H9 (cell line): Measurements from ENCODE around the gene DYRK1A. TPM values are rescaled to one million over a fixed set of nuclear protein-coding genes. Genes with fewer than 3 reads are reported as not detected.

Source experiments
- DNase-seq: peaks from one replicate; pipeline ENCODE4 v3.0.0-alpha.2; 2017
- H2AFZ ChIP-seq: one replicate; pipeline ENCODE4 v1.6.1; 2013; ENCODE audit warnings: mild to moderate bottlenecking, low read length, control low read depth, moderate library complexity
- H2AK5ac ChIP-seq: 2 replicates; pipeline ENCODE4 v1.6.1; 2013; ENCODE audit warnings: low read length, control low read depth, mixed read lengths; ENCODE audit not compliant: insufficient read length
- H2BK120ac ChIP-seq: one replicate; pipeline ENCODE4 v1.6.1; 2013; ENCODE audit warnings: low read depth, mild to moderate bottlenecking, low read length, control low read depth, inconsistent platforms; ENCODE audit not compliant: poor library complexity, severe bottlenecking
- H2BK12ac ChIP-seq: 2 replicates; pipeline ENCODE4 v1.6.1; 2013; ENCODE audit warnings: low read length, control low read depth, mixed read lengths, low read depth; ENCODE audit not compliant: insufficient read length
- H2BK15ac ChIP-seq: 2 replicates; pipeline ENCODE4 v1.6.1; 2013; ENCODE audit warnings: low read depth, low read length, control low read depth
- H2BK20ac ChIP-seq: one replicate; pipeline ENCODE4 v1.6.1; 2013; ENCODE audit warnings: low read depth, mild to moderate bottlenecking, low read length, control low read depth, inconsistent platforms; ENCODE audit not compliant: poor library complexity, severe bottlenecking
- H2BK5ac ChIP-seq: 2 replicates; pipeline ENCODE4 v1.6.1; 2013; ENCODE audit warnings: low read length, control low read depth, mixed read lengths; ENCODE audit not compliant: insufficient read length
- H3K14ac ChIP-seq: 2 replicates; pipeline ENCODE4 v1.6.1; 2013; ENCODE audit warnings: low read length, control low read depth; ENCODE audit not compliant: insufficient read depth
- H3K18ac ChIP-seq: 2 replicates; pipeline ENCODE4 v1.6.1; 2013; ENCODE audit warnings: low read depth, mild to moderate bottlenecking, mixed read lengths, low read length, control low read depth; ENCODE audit not compliant: insufficient read length
- H3K23ac ChIP-seq: 2 replicates; pipeline ENCODE4 v1.6.1; 2013; ENCODE audit warnings: low read length, control low read depth, mixed read lengths, low read depth; ENCODE audit not compliant: insufficient read length
- H3K23me2 ChIP-seq: 2 replicates; pipeline ENCODE4 v1.6.1; 2013; ENCODE audit warnings: low read depth, mild to moderate bottlenecking, mixed read lengths, low read length, control low read depth; ENCODE audit not compliant: insufficient read length, poor library complexity, severe bottlenecking
- H3K27ac ChIP-seq: 2 replicates; pipeline ENCODE4 v1.5.1; 2013; ENCODE audit warnings: low read length, control low read depth, mixed read lengths, low read depth; ENCODE audit not compliant: insufficient read length
- H3K27me3 ChIP-seq: 2 replicates; pipeline ENCODE4 v1.6.1; 2013; ENCODE audit warnings: low read length, control low read depth, inconsistent platforms; ENCODE audit not compliant: insufficient read depth
- H3K4ac ChIP-seq: 2 replicates; pipeline ENCODE4 v1.6.1; 2013; ENCODE audit warnings: low read depth, mild to moderate bottlenecking, control low read depth, inconsistent platforms, low read length, moderate library complexity
- H3K4me1 ChIP-seq: 2 replicates; pipeline ENCODE4 v1.6.1; 2013; ENCODE audit warnings: low read length, control low read depth, inconsistent platforms; ENCODE audit not compliant: insufficient read depth
- H3K4me2 ChIP-seq: 2 replicates; pipeline ENCODE4 v1.6.1; 2013; ENCODE audit warnings: low read length, control low read depth, mixed read lengths; ENCODE audit not compliant: insufficient read length, insufficient read depth
- H3K56ac ChIP-seq: 2 replicates; pipeline ENCODE4 v1.6.1; 2013; ENCODE audit warnings: low read depth, mild to moderate bottlenecking, mixed read lengths, low read length, control low read depth; ENCODE audit not compliant: insufficient read length
- H3K79me1 ChIP-seq: 2 replicates; pipeline ENCODE4 v1.6.1; 2013; ENCODE audit warnings: low read depth, mild to moderate bottlenecking, moderate library complexity, low read length, control low read depth, inconsistent platforms; ENCODE audit not compliant: insufficient read depth, poor library complexity, severe bottlenecking
- H3K79me2 ChIP-seq: 2 replicates; pipeline ENCODE4 v1.6.1; 2013; ENCODE audit warnings: low read length, control low read depth, inconsistent platforms; ENCODE audit not compliant: insufficient read depth
- H3K9ac ChIP-seq: 2 replicates; pipeline ENCODE4 v1.6.1; 2013; ENCODE audit warnings: low read length, control low read depth, mixed read lengths; ENCODE audit not compliant: insufficient read length; ENCODE audit errors: extremely low read depth
- H3K9me3 ChIP-seq: one replicate; pipeline ENCODE4 v1.6.1; 2013; ENCODE audit warnings: low read depth, low read length, inconsistent platforms; ENCODE audit not compliant: control insufficient read depth
- H3T11ph ChIP-seq: one replicate; pipeline ENCODE4 v1.6.1; 2013; ENCODE audit warnings: mild to moderate bottlenecking, low read length, control low read depth, inconsistent platforms
- H4K20me1 ChIP-seq: one replicate; pipeline ENCODE4 v1.6.1; 2013; ENCODE audit not compliant: control insufficient read depth, insufficient read length, insufficient read depth
- H4K5ac ChIP-seq: 2 replicates; pipeline ENCODE4 v1.6.1; 2013; ENCODE audit warnings: low read depth, mild to moderate bottlenecking, mixed read lengths, low read length, control low read depth; ENCODE audit not compliant: insufficient read length
- H4K8ac ChIP-seq: replicated peaks from 2 replicates; pipeline ENCODE4 v1.6.1; 2013; ENCODE audit warnings: low read length, control low read depth, mixed read lengths, low read depth; ENCODE audit not compliant: insufficient read length
- H4K91ac ChIP-seq: 2 replicates; pipeline ENCODE4 v1.6.1; 2013; ENCODE audit warnings: low read depth, mild to moderate bottlenecking, moderate library complexity, mixed read lengths, low read length, control low read depth; ENCODE audit not compliant: insufficient read length
- H3K27ac Mint-ChIP-seq, 3 experiments: 2 replicates in 2 of 3; 3 replicates in 1 of 3; pipeline ENCODE4 v1.8.0; 2020 to 2021; ENCODE audit warnings: mixed read lengths in 3 of 3, mild to moderate bottlenecking in 1 of 3, moderate library complexity in 1 of 3
- H3K27me3 Mint-ChIP-seq: 2 replicates; pipeline ENCODE4 v1.8.0; 2021; ENCODE audit warnings: low read depth, mild to moderate bottlenecking, moderate library complexity, mixed read lengths
- H3K36me3 Mint-ChIP-seq, 3 experiments: 2 replicates in 2 of 3; 3 replicates in 1 of 3; pipeline ENCODE4 v1.8.0; 2020 to 2021; ENCODE audit warnings: low read depth in 3 of 3, mixed read lengths in 3 of 3; ENCODE audit not compliant: insufficient read depth in 1 of 3
- H3K4me1 Mint-ChIP-seq, 2 experiments: 2 replicates each; pipeline ENCODE4 v1.8.0; 2020; ENCODE audit warnings: mixed read lengths in 2 of 2
- H3K4me3 Mint-ChIP-seq, 2 experiments: 2 replicates in 1 of 2; 3 replicates in 1 of 2; pipeline ENCODE4 v1.8.0; 2020 to 2021; ENCODE audit warnings: mild to moderate bottlenecking in 2 of 2, mixed read lengths in 2 of 2, moderate library complexity in 1 of 2
- H3K9me3 Mint-ChIP-seq, 2 experiments: 2 replicates in 1 of 2; 3 replicates in 1 of 2; pipeline ENCODE4 v1.8.0; 2020; ENCODE audit warnings: mild to moderate bottlenecking in 2 of 2, mixed read lengths in 2 of 2, moderate library complexity in 1 of 2
- WGBS: extraction: QIAGEN DNeasy Blood & Tissue Kit; methylation state at CpG from one replicate; pipeline ENCODE4 v1.1.7; 2013; ENCODE audit warnings: missing lambda C conversion rate, low lambda C conversion rate, mixed read lengths; ENCODE audit not compliant: insufficient read length; ENCODE audit errors: extremely low coverage; 5-methylcytosine and 5-hydroxymethylcytosine counted together
- total RNA-seq: library from RNA; stranded (reverse); gene quantifications from 2 replicates; pipeline ENCODE4 v1.2.1, GENCODE V29; 2021
- TF ChIP-seq, protein P1 (sequence below): fragments of 200-600 bp; sonication (generic); conservative IDR thresholded peaks from 3 replicates; pipeline ENCODE4 v1.8.0; 2021; ENCODE audit warnings: antibody characterized with exemption, mild to moderate bottlenecking

Gene DYRK1A
- total RNA-seq, 1 experiment from 2014 or later = 73.6 TPM

DNA sequence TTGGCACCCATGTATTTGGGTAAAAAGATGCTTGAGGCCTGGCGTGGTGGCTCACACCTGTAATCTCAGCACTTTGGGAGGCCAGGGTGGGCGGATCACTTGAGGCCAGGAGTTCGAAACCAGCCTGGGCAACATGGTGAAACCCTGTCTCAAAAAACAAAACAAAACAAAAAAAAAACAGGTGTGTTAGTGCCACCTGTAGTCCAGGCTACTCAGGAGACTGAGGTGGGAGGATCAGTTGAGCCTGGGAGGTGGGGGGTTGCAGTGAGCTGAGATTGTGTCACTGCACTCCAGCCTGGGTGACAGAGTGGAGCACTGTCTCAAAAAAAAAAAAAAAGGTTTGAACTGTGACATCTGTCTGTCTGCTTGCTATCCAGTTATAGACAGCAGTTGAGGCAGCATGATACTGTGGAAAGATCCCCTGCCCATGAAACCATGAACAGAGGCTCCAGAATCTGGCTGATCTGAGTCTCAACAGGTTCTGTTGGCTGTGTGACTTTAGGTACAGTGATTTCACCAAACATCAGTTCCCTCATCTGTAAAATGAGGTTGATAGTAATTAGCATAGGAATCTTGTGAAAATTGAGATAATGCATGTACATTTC is 5.7 kb downstream of the DYRK1A start:
- H3K27ac ChIP-seq = no peak overlapping the region

More for the DNA sequence above, 5.7 kb downstream of the DYRK1A start:
- H3K14ac ChIP-seq = no peak overlapping the region
- no peak overlapping the region for H2BK20ac ChIP-seq
- H2BK120ac ChIP-seq = no peak overlapping the region
- H3K4ac ChIP-seq = no peak overlapping the region
- H3K36me3 Mint-ChIP-seq = peaks cover 0 to 2% (median 0%) of the 10 kb centered on the region in 3 experiments; a peak in 2 of 7 replicates
- 0 out of 5 replicates have a peak overlapping the region, but pooled peaks of 1 of the 2 experiments have one; percentile 14 for H3K4me3 Mint-ChIP-seq
- H3K23me2 ChIP-seq = peaks cover 7% of the 10 kb centered on the region
- no peak overlapping the region for H3K4me2 ChIP-seq
- H3K27me3 ChIP-seq = no peaks in the 10 kb centered on the region
- H4K91ac ChIP-seq = no peak overlapping the region
- H4K5ac ChIP-seq = no peak overlapping the region
- H3K27me3 Mint-ChIP-seq = no peaks in the 10 kb centered on the region
- no peak overlapping the region for H3K56ac ChIP-seq
- H3K27ac Mint-ChIP-seq = peak overlapping the region in 2 of 3 experiments; percentile 18 to 33; a peak in 1 of 7 replicates
- H3K4me1 Mint-ChIP-seq = peaks cover 57 to 67% of the 10 kb centered on the region in 2 experiments
- H3T11ph ChIP-seq = no peak overlapping the region
- TF ChIP-seq, protein P1, sequence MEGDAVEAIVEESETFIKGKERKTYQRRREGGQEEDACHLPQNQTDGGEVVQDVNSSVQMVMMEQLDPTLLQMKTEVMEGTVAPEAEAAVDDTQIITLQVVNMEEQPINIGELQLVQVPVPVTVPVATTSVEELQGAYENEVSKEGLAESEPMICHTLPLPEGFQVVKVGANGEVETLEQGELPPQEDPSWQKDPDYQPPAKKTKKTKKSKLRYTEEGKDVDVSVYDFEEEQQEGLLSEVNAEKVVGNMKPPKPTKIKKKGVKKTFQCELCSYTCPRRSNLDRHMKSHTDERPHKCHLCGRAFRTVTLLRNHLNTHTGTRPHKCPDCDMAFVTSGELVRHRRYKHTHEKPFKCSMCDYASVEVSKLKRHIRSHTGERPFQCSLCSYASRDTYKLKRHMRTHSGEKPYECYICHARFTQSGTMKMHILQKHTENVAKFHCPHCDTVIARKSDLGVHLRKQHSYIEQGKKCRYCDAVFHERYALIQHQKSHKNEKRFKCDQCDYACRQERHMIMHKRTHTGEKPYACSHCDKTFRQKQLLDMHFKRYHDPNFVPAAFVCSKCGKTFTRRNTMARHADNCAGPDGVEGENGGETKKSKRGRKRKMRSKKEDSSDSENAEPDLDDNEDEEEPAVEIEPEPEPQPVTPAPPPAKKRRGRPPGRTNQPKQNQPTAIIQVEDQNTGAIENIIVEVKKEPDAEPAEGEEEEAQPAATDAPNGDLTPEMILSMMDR = 0 out of 3 replicates have a peak, but pooled peaks have one; percentile 7
- no peak overlapping the region for H2BK5ac ChIP-seq
- no peak overlapping the region for H2AK5ac ChIP-seq
- WGBS = no CpG with 5 or more reads among the region's 3 CpGs
- peaks cover 77% of the 10 kb centered on the region for H3K79me2 ChIP-seq
- no peak overlapping the region for H3K9ac ChIP-seq
- H3K9me3 ChIP-seq = no peaks in the 10 kb centered on the region
- no peaks in the 10 kb centered on the region for H3K79me1 ChIP-seq
- no peak overlapping the region for H3K23ac ChIP-seq
- no peak overlapping the region for H2BK12ac ChIP-seq
- H3K4me1 ChIP-seq = no peaks in the 10 kb centered on the region; the same call in 1 of the 2 replicates
- H3K9me3 Mint-ChIP-seq = no peaks in the 10 kb centered on the region; a peak in 1 of 5 replicates
- H3K18ac ChIP-seq = no peak overlapping the region
- H2BK15ac ChIP-seq = no peak overlapping the region
- no peak overlapping the region for H4K8ac ChIP-seq
- H4K20me1 ChIP-seq = no peaks in the 10 kb centered on the region
- DNase-seq = no peak
- H2AFZ ChIP-seq = no peak overlapping the region
